HG03064 (cell line): ENCODE results near the gene RICTOR.
A peak's percentile ranks its signal among the peaks of the same experiment; 100 is the strongest.

Source experiments
- ATAC-seq: cut with Tn5 transposase; IDR thresholded peaks from one replicate; pipeline ENCODE4 v1.9.1; 2021; ENCODE audit warnings: low read depth; ENCODE audit not compliant: unreplicated experiment

RICTOR gene

GRCh38 chr5:39093352-39093751 lies 19.2 kb upstream of the RICTOR start:
- no peak for ATAC-seq

GRCh38 chr5:39092581-39093351 lies 18.6 kb upstream of the RICTOR start:
- no peak for ATAC-seq

GRCh38 chr5:39091940-39092580 lies 17.9 kb upstream of the RICTOR start:
- ATAC-seq = no peak

- ATAC-seq = no peak
These were observed 9.8 kb upstream of the RICTOR start for GRCh38 chr5:39083968-39084367.

- ATAC-seq = no peak
These were observed 8.8 kb upstream of the RICTOR start for GRCh38 chr5:39082995-39083394.

- ATAC-seq = no peak
These were observed 6.5 kb upstream of the RICTOR start for GRCh38 chr5:39080597-39081204.

GRCh38 chr5:39080168-39080567 lies 6.0 kb upstream of the RICTOR start:
- ATAC-seq = no peak

GRCh38 chr5:39079147-39079546 lies 4.9 kb upstream of the RICTOR start:
- ATAC-seq = no peak

- no peak for ATAC-seq
These were observed 2.8 kb upstream of the RICTOR start for GRCh38 chr5:39076757-39077728.

- no peak for ATAC-seq
These were observed 2.0 kb upstream of the RICTOR start for GRCh38 chr5:39076101-39076756.

GRCh38 chr5:39073767-39074016 lies 507 bp downstream of the RICTOR start:
- peak; percentile 30 for ATAC-seq

GRCh38 chr5:39072925-39073766 lies 1.1 kb downstream of the RICTOR start:
- ATAC-seq = peak; percentile 42

- ATAC-seq = no peak
These were observed 6.1 kb downstream of the RICTOR start for GRCh38 chr5:39068099-39068498.

GRCh38 chr5:39064450-39064849 lies 9.7 kb downstream of the RICTOR start:
- ATAC-seq = no peak

- no peak for ATAC-seq
These were observed 11.2 kb downstream of the RICTOR start for GRCh38 chr5:39063037-39063436.

GRCh38 chr5:39062530-39062929 lies 11.7 kb downstream of the RICTOR start:
- no peak for ATAC-seq

- ATAC-seq = no peak
These were observed 12.1 kb downstream of the RICTOR start for GRCh38 chr5:39062104-39062503.

GRCh38 chr5:39059064-39059463 lies 15.1 kb downstream of the RICTOR start:
- ATAC-seq = no peak

- peak; percentile 77 for ATAC-seq
These were observed 15.8 kb downstream of the RICTOR start for GRCh38 chr5:39058178-39058921.
